ENCODE data around the gene TLR7.

Gene TLR7

DNA sequence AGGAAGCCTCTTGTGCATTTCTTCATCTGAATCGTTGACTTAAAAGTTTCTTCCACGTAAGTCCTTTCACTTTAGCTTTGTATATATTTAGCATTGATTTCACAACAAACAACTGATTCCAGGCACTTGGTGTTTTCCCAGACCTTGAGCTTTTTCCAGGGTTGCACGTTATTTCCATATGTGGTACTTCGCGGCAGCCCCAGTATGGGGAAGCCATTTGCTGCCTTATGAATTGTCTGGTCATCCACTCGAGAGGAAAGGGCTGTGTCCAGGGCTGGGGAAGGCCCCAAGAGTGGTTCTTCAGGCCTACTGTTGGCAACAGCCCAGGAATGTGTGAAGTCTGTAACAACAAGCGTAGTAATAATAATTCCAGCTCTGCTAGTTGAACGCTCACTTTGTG lies 36.8 kb downstream of the TLR7 start:
- DNase-seq (ENCODE audit: low read depth) = peak; percentile 35
- H3K4me3 ChIP-seq (replicated peaks; ENCODE audit: low read depth, low read length) = no peak overlapping the region
- TF ChIP-seq CTCF (IDR thresholded peaks at IDR 0.05; ENCODE audit: low read length, missing control alignments) = no peak

- H3K4me3 ChIP-seq (replicated peaks; ENCODE audit: low read depth, low read length) = no peak within 1 kb of the TSS
- TF ChIP-seq CTCF (IDR thresholded peaks at IDR 0.05; ENCODE audit: low read length, missing control alignments) = no peak
These were observed 39.3 kb downstream of the TLR7 start, which contains the start of gene TLR8 for GRCh38 chrX:12906046-12906761. TLR8 (plus strand) TSS chrX:12906620; CDS start chrX:12906707, 87 bp downstream.

GRCh38 chrX:12910423-12911121 lies 43.7 kb downstream of the TLR7 start:
- TF ChIP-seq CTCF (IDR thresholded peaks at IDR 0.05; ENCODE audit: low read length, missing control alignments) = no peak
- H3K4me3 ChIP-seq (replicated peaks; ENCODE audit: low read depth, low read length) = no peak overlapping the region
- DNase-seq (ENCODE audit: low read depth) = no peak

More at GRCh38 chrX:12906046-12906761, 39.3 kb downstream of the TLR7 start, which contains the start of gene TLR8:
- no peak for DNase-seq (ENCODE audit: low read depth)

DNA sequence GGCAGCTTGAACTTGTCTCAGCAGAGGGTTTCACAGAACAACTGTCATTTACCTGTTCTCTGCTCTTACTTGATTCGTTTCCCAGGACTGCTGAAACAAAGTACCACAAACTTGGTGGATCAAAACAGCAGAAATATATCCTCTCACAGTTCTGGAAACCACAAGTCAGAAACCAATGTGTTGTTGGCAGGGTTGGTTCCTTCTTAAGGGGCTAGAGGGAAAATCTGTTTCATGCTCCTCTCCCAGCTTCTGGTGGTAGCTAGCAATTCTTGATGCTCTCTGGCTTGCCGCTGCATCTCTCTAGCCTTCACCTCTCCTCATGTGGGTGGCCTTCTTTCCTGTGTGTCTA lies 44.2 kb downstream of the TLR7 start:
- TF ChIP-seq CTCF (IDR thresholded peaks at IDR 0.05; ENCODE audit: low read length, missing control alignments) = no peak
- DNase-seq (ENCODE audit: low read depth) = no peak
- H3K4me3 ChIP-seq (replicated peaks; ENCODE audit: low read depth, low read length) = no peak overlapping the region

GRCh38 chrX:12912791-12913482 lies 46.1 kb downstream of the TLR7 start:
- no peak overlapping the region for H3K4me3 ChIP-seq (replicated peaks; ENCODE audit: low read depth, low read length)
- DNase-seq (ENCODE audit: low read depth) = no peak
- no peak for TF ChIP-seq CTCF (IDR thresholded peaks at IDR 0.05; ENCODE audit: low read length, missing control alignments)

GRCh38 chrX:12917753-12918152 lies 50.9 kb downstream of the TLR7 start:
- H3K4me3 ChIP-seq (replicated peaks; ENCODE audit: low read depth, low read length) = no peak overlapping the region
- no peak for TF ChIP-seq CTCF (IDR thresholded peaks at IDR 0.05; ENCODE audit: low read length, missing control alignments)
- no peak for DNase-seq (ENCODE audit: low read depth)

Measured in fibroblast of pulmonary artery (primary cell).